Liver (tissue), 9 donors: Measurements from ENCODE around the gene SRC. TPM values are rescaled to one million over a fixed set of nuclear protein-coding genes. Genes with fewer than 3 reads are reported as not detected.

Experiments used
- DNase-seq: peaks from one replicate; pipeline ENCODE4 v3.0.0-alpha.2; 2017; ENCODE audit warnings: low spot score
- H3K27ac ChIP-seq, 2 donors: one replicate each; pipeline ENCODE4 v1.7.0; 2013; ENCODE audit warnings: inconsistent platforms in 2 of 2, low read length in 2 of 2, control low read depth in 1 of 2, low read depth in 1 of 2, mild to moderate bottlenecking in 1 of 2
- H3K27me3 ChIP-seq, 4 donors: one replicate each; pipeline versions ENCODE4 v1.6.1 to v1.7.0; 2013; ENCODE audit warnings: low read length in 3 of 4, inconsistent platforms in 1 of 4, mild to moderate bottlenecking in 1 of 4, moderate library complexity in 1 of 4; ENCODE audit not compliant: control insufficient read depth in 4 of 4, insufficient read depth in 4 of 4
- H3K36me3 ChIP-seq, 4 donors: one replicate each; pipeline versions ENCODE4 v1.6.1 to v1.7.0; 2013; ENCODE audit warnings: low read length in 3 of 4, mild to moderate bottlenecking in 3 of 4, low read depth in 1 of 4, moderate library complexity in 1 of 4; ENCODE audit not compliant: control insufficient read depth in 4 of 4, insufficient read depth in 3 of 4
- H3K4me1 ChIP-seq, 4 donors: one replicate each; pipeline versions ENCODE4 v1.6.1 to v1.7.0; 2013; ENCODE audit warnings: low read length in 3 of 4, mild to moderate bottlenecking in 3 of 4, moderate library complexity in 1 of 4; ENCODE audit not compliant: control insufficient read depth in 4 of 4, insufficient read depth in 4 of 4
- H3K4me3 ChIP-seq, 3 donors: one replicate each; pipeline versions ENCODE4 v1.6.1 to v1.7.0; 2013; ENCODE audit warnings: low read length in 3 of 3, control low read depth in 1 of 3, low read depth in 1 of 3, mild to moderate bottlenecking in 1 of 3
- H3K9ac ChIP-seq, 2 donors: one replicate each; pipeline ENCODE4 v1.7.0; 2013; ENCODE audit warnings: low read length in 2 of 2, mild to moderate bottlenecking in 2 of 2, moderate library complexity in 2 of 2, control low read depth in 1 of 2, low read depth in 1 of 2
- H3K9me3 ChIP-seq, 4 donors: one replicate each; pipeline versions ENCODE4 v1.6.1 to v1.7.0; 2013; ENCODE audit warnings: low read length in 3 of 4; ENCODE audit not compliant: control insufficient read depth in 4 of 4
- ATF3 ChIP-seq: IDR thresholded peaks from 2 replicates; pipeline ENCODE4 v1.6.1; 2016; ENCODE audit warnings: antibody characterized with exemption
- CTCF ChIP-seq: fragments of 150-350 bp; IDR thresholded peaks from 2 replicates; pipeline ENCODE4 v1.5.1; 2017; ENCODE audit warnings: improper control_type of control experiment, low read depth, low read length; ENCODE audit not compliant: missing input control
- EGR1 ChIP-seq, 2 donors: IDR thresholded peaks; 2 replicates each; pipeline ENCODE4 v1.6.1; 2016 to 2018; ENCODE audit warnings: antibody characterized with exemption in 2 of 2, low read depth in 2 of 2
- FOXA1 ChIP-seq: IDR thresholded peaks from 2 replicates; pipeline ENCODE4 v1.6.1; 2016; ENCODE audit warnings: antibody characterized with exemption
- FOXA2 ChIP-seq: IDR thresholded peaks from 2 replicates; pipeline ENCODE4 v1.6.1; 2016; ENCODE audit warnings: antibody characterized with exemption
- GABPA ChIP-seq, 2 donors: IDR thresholded peaks in 1 of 2; conservative IDR thresholded peaks in 1 of 2; 2 replicates each; pipeline ENCODE4 v1.6.1; 2016; ENCODE audit warnings: antibody characterized with exemption in 2 of 2, mild to moderate bottlenecking in 1 of 2, moderate library complexity in 1 of 2
- HNF4A ChIP-seq, 2 donors: conservative IDR thresholded peaks; 2 replicates each; pipeline ENCODE4 v1.6.1; 2016; ENCODE audit warnings: antibody characterized with exemption in 2 of 2, mild to moderate bottlenecking in 2 of 2
- RAD21 ChIP-seq, 2 donors: IDR thresholded peaks; 2 replicates each; pipeline ENCODE4 v1.6.1; 2016; ENCODE audit warnings: antibody characterized with exemption in 2 of 2, mild to moderate bottlenecking in 2 of 2
- REST ChIP-seq: IDR thresholded peaks from 2 replicates; pipeline ENCODE4 v1.6.1; 2016; ENCODE audit warnings: antibody characterized with exemption, mild to moderate bottlenecking
- RXRA ChIP-seq, 2 donors: IDR thresholded peaks; 2 replicates each; pipeline ENCODE4 v1.6.1; 2017 to 2018; ENCODE audit warnings: antibody characterized with exemption in 2 of 2, mild to moderate bottlenecking in 1 of 2
- SP1 ChIP-seq: IDR thresholded peaks from 2 replicates; pipeline ENCODE4 v1.6.1; 2018; ENCODE audit warnings: antibody characterized with exemption, mild to moderate bottlenecking
- YY1 ChIP-seq: IDR thresholded peaks from 2 replicates; pipeline ENCODE4 v1.6.1; 2016; ENCODE audit warnings: antibody characterized with exemption, mild to moderate bottlenecking
- WGBS: extraction: QIAGEN DNeasy Blood & Tissue Kit; methylation state at CpG from one replicate; pipeline ENCODE4 v1.1.7; 2013; 5-methylcytosine and 5-hydroxymethylcytosine counted together
- polyA plus RNA-seq, 2 donors: library from polyadenylated mRNA; stranded (reverse) in 1 of 2; unstranded in 1 of 2; fragments of 200-250 nt in 1 of 2; fragments of >200 nt in 1 of 2; fragmentation: Nextera tagmentation in 1 of 2; extraction: Ambion mirVana in 1 of 2; gene quantifications; one replicate each; pipeline versions ENCODE4 v1.2.1 to v1.2.3, GENCODE V29; 2013 to 2015
- total RNA-seq, 2 donors: library from RNA; depleted of rRNA; stranded (reverse); fragments of >200 nt; gene quantifications; one replicate each; pipeline ENCODE4 v1.2.3, GENCODE V29; 2014
- TF ChIP-seq, protein P1 (sequence below): IDR thresholded peaks from 2 replicates; pipeline ENCODE4 v1.6.1; 2016; ENCODE audit warnings: antibody characterized with exemption
- TF ChIP-seq, protein P2 (sequence below): IDR thresholded peaks from 2 replicates; pipeline ENCODE4 v1.6.1; 2016; ENCODE audit warnings: antibody characterized with exemption
- donor health status: healthy.
- donor health status: healthy.
- donor health status: healthy.
- donor health status: healthy.
- donor health status: healthy.

The SRC gene
- total and polyA plus RNA-seq, 4 donors: 3.3 to 21.2 (median 5.4) TPM

DNA sequence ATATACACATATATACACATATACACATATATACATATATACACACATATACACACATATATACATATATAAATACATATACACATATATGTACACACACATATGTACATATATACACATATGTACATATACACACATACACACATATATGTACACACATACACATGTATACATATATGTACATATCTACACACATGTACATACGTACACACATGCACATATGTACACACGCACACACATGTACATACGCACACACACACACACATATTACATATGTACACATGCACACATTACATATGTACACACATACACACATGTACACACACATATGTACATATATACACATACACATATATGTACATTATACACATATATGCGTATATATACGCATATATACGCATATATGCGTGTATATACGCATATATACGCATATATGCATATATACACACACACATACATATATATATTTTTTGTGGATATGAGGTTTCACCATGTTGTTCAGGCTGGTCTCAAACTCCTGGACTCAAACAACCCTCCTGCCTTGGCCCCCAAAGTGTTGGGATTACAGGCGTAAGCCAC is 27.2 kb downstream of the SRC start (continued):
- TF ChIP-seq REST (no peak), GABPA (IDR thresholded peaks at IDR 0.05 in 1 of 2, conservative IDR thresholded peaks at IDR 0.05 in 1 of 2) (no peak), FOXA2 (no peak)

DNA sequence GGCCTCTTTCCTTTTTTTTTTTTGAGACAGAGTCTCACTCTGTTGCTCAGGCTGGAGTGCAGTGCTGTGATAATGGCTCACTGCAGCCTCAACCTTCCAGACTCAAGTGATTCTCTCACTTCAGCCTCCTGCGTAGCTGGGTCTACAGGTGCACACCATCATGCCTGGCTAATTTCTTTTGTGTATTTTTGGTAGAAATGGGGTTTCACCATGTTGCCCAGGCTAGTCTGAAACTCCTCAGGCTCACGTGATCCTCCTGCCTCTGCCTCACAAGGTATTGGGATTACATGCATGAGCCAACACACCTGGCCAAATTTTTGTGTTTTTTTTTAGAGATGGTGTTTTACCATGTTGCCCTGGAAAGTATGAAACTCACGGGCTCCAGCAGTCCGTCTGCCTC is 29.3 kb downstream of the SRC start:
- 93% methylated on average over 4 of the region's 4 CpGs for WGBS
- H3K27me3 ChIP-seq: no peaks in the 10 kb centered on the region
- H3K4me3 ChIP-seq: no peak overlapping the region
- H3K27ac ChIP-seq: no peak overlapping the region
- H3K9me3 ChIP-seq: no peaks in the 10 kb centered on the region
- no peaks in the 10 kb centered on the region for H3K36me3 ChIP-seq
- no peak for TF ChIP-seq YY1
- TF ChIP-seq EGR1 (IDR thresholded peaks at IDR 0.05; ENCODE audit: low read depth in 2 of 2): no peak
- no peak for TF ChIP-seq CTCF
- TF ChIP-seq, protein P1, sequence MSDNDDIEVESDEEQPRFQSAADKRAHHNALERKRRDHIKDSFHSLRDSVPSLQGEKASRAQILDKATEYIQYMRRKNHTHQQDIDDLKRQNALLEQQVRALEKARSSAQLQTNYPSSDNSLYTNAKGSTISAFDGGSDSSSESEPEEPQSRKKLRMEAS: no peak
- TF ChIP-seq, protein P2, sequence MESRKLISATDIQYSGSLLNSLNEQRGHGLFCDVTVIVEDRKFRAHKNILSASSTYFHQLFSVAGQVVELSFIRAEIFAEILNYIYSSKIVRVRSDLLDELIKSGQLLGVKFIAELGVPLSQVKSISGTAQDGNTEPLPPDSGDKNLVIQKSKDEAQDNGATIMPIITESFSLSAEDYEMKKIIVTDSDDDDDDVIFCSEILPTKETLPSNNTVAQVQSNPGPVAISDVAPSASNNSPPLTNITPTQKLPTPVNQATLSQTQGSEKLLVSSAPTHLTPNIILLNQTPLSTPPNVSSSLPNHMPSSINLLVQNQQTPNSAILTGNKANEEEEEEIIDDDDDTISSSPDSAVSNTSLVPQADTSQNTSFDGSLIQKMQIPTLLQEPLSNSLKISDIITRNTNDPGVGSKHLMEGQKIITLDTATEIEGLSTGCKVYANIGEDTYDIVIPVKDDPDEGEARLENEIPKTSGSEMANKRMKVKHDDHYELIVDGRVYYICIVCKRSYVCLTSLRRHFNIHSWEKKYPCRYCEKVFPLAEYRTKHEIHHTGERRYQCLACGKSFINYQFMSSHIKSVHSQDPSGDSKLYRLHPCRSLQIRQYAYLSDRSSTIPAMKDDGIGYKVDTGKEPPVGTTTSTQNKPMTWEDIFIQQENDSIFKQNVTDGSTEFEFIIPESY: no peak
- TF ChIP-seq RAD21 (IDR thresholded peaks at IDR 0.05): no peak
- no peak for TF ChIP-seq ATF3
- no peak for TF ChIP-seq FOXA1
- TF ChIP-seq HNF4A (conservative IDR thresholded peaks at IDR 0.05): no peak
- TF ChIP-seq RXRA (IDR thresholded peaks at IDR 0.05): no peak
- TF ChIP-seq GABPA (IDR thresholded peaks at IDR 0.05 in 1 of 2, conservative IDR thresholded peaks at IDR 0.05 in 1 of 2): no peak
- no peak for TF ChIP-seq SP1
- no peak overlapping the region for H3K9ac ChIP-seq
- no peak for DNase-seq
- peaks cover 0 to 2% (median 0%) of the 10 kb centered on the region in 4 donors for H3K4me1 ChIP-seq
